Esophagus muscularis mucosa (tissue), 4 donors: ENCODE results near the gene ZMYND19. TPM values are rescaled to one million over a fixed set of nuclear protein-coding genes. Genes with fewer than 3 reads are reported as not detected.
"Not testable (repeated sequence)": the region's sequence is repeated elsewhere in the genome, so short reads cannot be mapped to it uniquely, and the experiment has no call there.

Experiments used
- DNase-seq: peaks from one replicate; pipeline ENCODE4 v3.0.0-alpha.2; 2017; ENCODE audit errors: extremely low spot score
- H3K27ac ChIP-seq, 4 donors: fragments of 200-600 bp; sonication (generic); replicated peaks in 1 of 4; 1 replicate in 3 of 4; 2 replicates in 1 of 4; pipeline ENCODE4 v1.5.1; 2016 to 2019; ENCODE audit warnings: mild to moderate bottlenecking in 1 of 4
- H3K27me3 ChIP-seq, 4 donors: fragments of 200-600 bp; sonication (generic); one replicate each; pipeline versions ENCODE4 v1.5.1 to v1.6.0; 2016 to 2019
- H3K36me3 ChIP-seq, 4 donors: fragments of 200-600 bp; sonication (generic); one replicate each; pipeline ENCODE4 v1.5.1; 2016 to 2019
- H3K4me1 ChIP-seq, 4 donors: fragments of 200-600 bp; sonication (generic); one replicate each; pipeline ENCODE4 v1.5.1; 2016 to 2019
- H3K4me3 ChIP-seq, 4 donors: fragments of 200-600 bp; sonication (generic); 1 replicate in 2 of 4; 2 replicates in 2 of 4; pipeline ENCODE4 v1.5.1; 2016 to 2019; ENCODE audit warnings: mild to moderate bottlenecking in 4 of 4, moderate library complexity in 1 of 4
- H3K9me3 ChIP-seq, 4 donors: fragments of 200-600 bp; sonication (generic); 1 replicate in 3 of 4; 2 replicates in 1 of 4; pipeline ENCODE4 v1.5.1; 2016 to 2019
- CTCF ChIP-seq, 3 experiments: fragments of 200-600 bp in 2 of 3; fragments of 450-650 bp in 1 of 3; sonication (generic) in 2 of 3; IDR thresholded peaks; one replicate each; pipeline ENCODE4 v1.5.1; 2017 to 2019; ENCODE audit warnings: antibody characterized with exemption in 3 of 3, mild to moderate bottlenecking in 2 of 3, moderate library complexity in 1 of 3
- EP300 ChIP-seq: sonication (generic); formaldehyde crosslinking; IDR thresholded peaks from one replicate; pipeline ENCODE4 v1.6.1; 2017; ENCODE audit warnings: antibody characterized with exemption
- POLR2A ChIP-seq: fragments of 450-650 bp; IDR thresholded peaks from one replicate; pipeline ENCODE4 v1.6.1; 2017; ENCODE audit warnings: antibody characterized with exemption, moderate library complexity, mild to moderate bottlenecking, low read depth
- POLR2AphosphoS5 ChIP-seq, 2 donors: sonication (generic); formaldehyde crosslinking; IDR thresholded peaks; one replicate each; pipeline ENCODE4 v1.6.1; 2017; ENCODE audit warnings: antibody characterized with exemption in 2 of 2
- WGBS: methylation state at CpG from one replicate; pipeline ENCODE4 v1.1.5; 2018; 5-methylcytosine and 5-hydroxymethylcytosine counted together
- intact Hi-C: fragments of 100-400 bp; cut with DNase I; formaldehyde crosslinking; loops from one replicate; pipeline ENCODE4 v1.15.1; 2023
- total RNA-seq, 4 donors: library from RNA; depleted of rRNA; stranded (reverse); fragments of >200 nt; gene quantifications; one replicate each; pipeline versions ENCODE4 v1.1.0 to v1.2.1, GENCODE V29; 2016

The ZMYND19 gene
- total RNA-seq, 4 donors from 2014 or later, result 10.4 to 18.3 (median 13.7) TPM

- DNase-seq, result no peak
- Histone ChIP-seq H3K9me3 (no peaks in the 10 kb centered on the region), H3K27me3 (no peaks in the 10 kb centered on the region), H3K4me1 (peaks cover 30 to 74% (median 69%) of the 10 kb centered on the region in 4 donors), H3K27ac (no peak overlapping the region), H3K36me3 (peaks cover 0 to 6% (median 2%) of the 10 kb centered on the region in 4 donors), H3K4me3 (no peak overlapping the region)
- no peak for TF ChIP-seq POLR2A
- TF ChIP-seq POLR2AphosphoS5 (IDR thresholded peaks at IDR 0.05), result no peak
- no peak for TF ChIP-seq CTCF (IDR thresholded peaks at IDR 0.05)
- no peak for TF ChIP-seq EP300
- 85% methylated on average over 4 of the region's 4 CpGs for WGBS
- intact Hi-C loops, result no loop called here
These were observed 36.2 kb upstream of the ZMYND19 start for GRCh38 chr9:137626464-137626863.

GRCh38 chr9:137622211-137622610 lies 31.9 kb upstream of the ZMYND19 start:
- intact Hi-C loops, result not testable (repeated sequence)
- WGBS, result 86% methylated on average over 8 of the region's 8 CpGs

GRCh38 chr9:137621131-137621757 lies 30.9 kb upstream of the ZMYND19 start:
- DNase-seq, result no peak
- H3K27me3 ChIP-seq, result no peaks in the 10 kb centered on the region
- no peak for TF ChIP-seq EP300
- peak in 1 of 3 experiments; percentile 45 for TF ChIP-seq CTCF (IDR thresholded peaks at IDR 0.05)
- H3K9me3 ChIP-seq, result no peaks in the 10 kb centered on the region
- intact Hi-C loops, result no loop called here
- 51% methylated on average over 6 of the region's 6 CpGs for WGBS
- H3K36me3 ChIP-seq, result peaks cover 0 to 13% (median 9%) of the 10 kb centered on the region in 4 donors
- H3K4me3 ChIP-seq, result no peak overlapping the region
- H3K27ac ChIP-seq, result no peak overlapping the region
- H3K4me1 ChIP-seq, result peaks cover 38 to 72% (median 62%) of the 10 kb centered on the region in 4 donors

More at GRCh38 chr9:137622211-137622610, 31.9 kb upstream of the ZMYND19 start:
- not testable (repeated sequence) for DNase-seq, H3K27me3 ChIP-seq, H3K9me3 ChIP-seq, H3K27ac ChIP-seq, H3K4me3 ChIP-seq, H3K36me3 ChIP-seq
- H3K4me1 ChIP-seq, result peaks cover 35 to 63% (median 59%) of the 10 kb centered on the region in 4 donors

GRCh38 chr9:137620581-137620980 lies 30.3 kb upstream of the ZMYND19 start:
- WGBS, result 73% methylated on average over 7 of the region's 7 CpGs
- no peak for DNase-seq
- TF ChIP-seq POLR2A (no peak), CTCF (IDR thresholded peaks at IDR 0.05) (no peak), POLR2AphosphoS5 (IDR thresholded peaks at IDR 0.05) (no peak), EP300 (no peak)
- Histone ChIP-seq H3K27ac (peak overlapping the region in 3 of 4 donors; percentile 82 to 89 (median 85)), H3K9me3 (no peaks in the 10 kb centered on the region), H3K4me1 (peaks cover 38 to 70% (median 59%) of the 10 kb centered on the region in 4 donors), H3K27me3 (no peaks in the 10 kb centered on the region), H3K36me3 (peaks cover 0 to 19% (median 14%) of the 10 kb centered on the region in 4 donors), H3K4me3 (peak overlapping the region in 3 of 4 donors; percentile 65 to 86 (median 81))
- intact Hi-C loops, result no loop called here

GRCh38 chr9:137620048-137620405 lies 29.7 kb upstream of the ZMYND19 start:
- WGBS, result 51% methylated on average over 4 of the region's 4 CpGs
- H3K27me3 ChIP-seq, result no peaks in the 10 kb centered on the region
- TF ChIP-seq POLR2A (no peak), CTCF (IDR thresholded peaks at IDR 0.05) (no peak), POLR2AphosphoS5 (IDR thresholded peaks at IDR 0.05) (no peak), EP300 (no peak)
- intact Hi-C loops, result no loop called here
- no peaks in the 10 kb centered on the region for H3K9me3 ChIP-seq
- no peak for DNase-seq
- H3K4me1 ChIP-seq, result peaks cover 38 to 65% (median 56%) of the 10 kb centered on the region in 4 donors
- H3K36me3 ChIP-seq, result peaks cover 0 to 24% (median 20%) of the 10 kb centered on the region in 4 donors
- H3K27ac ChIP-seq, result peak overlapping the region; percentile 82 to 89 (median 86)
- H3K4me3 ChIP-seq, result peak overlapping the region; percentile 65 to 99 (median 84)
